Panc1 (cell line): Measurements from ENCODE around the gene DHRSX.

Source experiments
- CTCF ChIP-seq: fragments of 450-650 bp; IDR thresholded peaks from 2 replicates; pipeline ENCODE4 v1.5.1; 2017; ENCODE audit warnings: mild to moderate bottlenecking
- POLR2AphosphoS5 ChIP-seq: IDR thresholded peaks from 2 replicates; pipeline ENCODE4 v1.6.1; 2012; ENCODE audit warnings: mild to moderate bottlenecking, low read depth, low read length, moderate library complexity
- REST ChIP-seq, 2 experiments: IDR thresholded peaks; 2 replicates each; pipeline ENCODE4 v1.6.1; 2011 to 2012; ENCODE audit warnings: low read depth in 2 of 2, control low read depth in 1 of 2, low read length in 1 of 2, mild to moderate bottlenecking in 1 of 2, moderate library complexity in 1 of 2; ENCODE audit not compliant: insufficient read depth in 1 of 2
- SIN3A ChIP-seq: IDR thresholded peaks from 2 replicates; pipeline ENCODE4 v1.6.1; 2012; ENCODE audit warnings: low read depth, mild to moderate bottlenecking, low read length, moderate library complexity, borderline replicate concordance; ENCODE audit not compliant: insufficient read depth
- TCF7L2 ChIP-seq: IDR thresholded peaks from 2 replicates; pipeline ENCODE4 v1.6.1; 2011; ENCODE audit warnings: mild to moderate bottlenecking, low read depth, low read length, inconsistent platforms

- TF ChIP-seq CTCF (no peak), POLR2AphosphoS5 (no peak), SIN3A (no peak), TCF7L2 (no peak), REST (IDR thresholded peaks at IDR 0.05; ENCODE audit: insufficient read depth in 1 of 2, low read depth in 2 of 2, low read length in 1 of 2) (no peak)
These were observed 256.8 kb downstream of the DHRSX start for GRCh38 chrX:2243913-2244460.
